RPMI7951 (cell line): ENCODE data around the gene MVB12B. TPM values are rescaled to one million over a fixed set of nuclear protein-coding genes. Genes with fewer than 3 reads are reported as not detected.

Experiments
- DNase-seq: peaks from one replicate; pipeline ENCODE4 v3.0.0-alpha.2; 2012; ENCODE audit warnings: low read depth
- total RNA-seq: library from RNA; depleted of rRNA; stranded (reverse); fragments of >200 nt; shearing (Covaris generic); gene quantifications from 2 replicates; pipeline ENCODE4 v1.2.3, GENCODE V29; 2014

Gene MVB12B
- total RNA-seq, 1 experiment from 2014 or later = 2.2 TPM

- no peak for DNase-seq
These were observed 36.6 kb downstream of the MVB12B start for GRCh38 chr9:126363250-126363649.

- no peak for DNase-seq
These were observed 37.4 kb downstream of the MVB12B start for GRCh38 chr9:126363847-126364671.

DNA sequence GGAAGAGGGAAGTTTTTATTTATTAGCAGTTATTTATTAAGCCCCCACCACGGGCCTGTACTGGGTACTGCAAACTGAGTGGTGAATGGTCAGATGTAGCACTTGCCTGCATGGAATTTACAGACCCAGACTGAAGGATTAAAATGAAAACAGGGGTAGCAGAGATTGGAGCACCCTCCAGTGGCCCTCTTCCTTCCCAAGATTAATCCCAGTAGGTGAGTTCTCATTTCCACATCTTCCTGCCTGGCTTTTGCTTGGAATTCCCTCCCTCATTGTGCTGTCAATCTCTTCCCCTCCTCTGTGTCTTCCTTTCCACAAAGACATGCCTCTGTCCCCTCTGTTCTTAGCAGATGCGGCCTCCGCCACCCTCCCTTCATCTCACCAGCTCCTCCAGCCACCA is 39.2 kb downstream of the MVB12B start:
- no peak for DNase-seq

DNA sequence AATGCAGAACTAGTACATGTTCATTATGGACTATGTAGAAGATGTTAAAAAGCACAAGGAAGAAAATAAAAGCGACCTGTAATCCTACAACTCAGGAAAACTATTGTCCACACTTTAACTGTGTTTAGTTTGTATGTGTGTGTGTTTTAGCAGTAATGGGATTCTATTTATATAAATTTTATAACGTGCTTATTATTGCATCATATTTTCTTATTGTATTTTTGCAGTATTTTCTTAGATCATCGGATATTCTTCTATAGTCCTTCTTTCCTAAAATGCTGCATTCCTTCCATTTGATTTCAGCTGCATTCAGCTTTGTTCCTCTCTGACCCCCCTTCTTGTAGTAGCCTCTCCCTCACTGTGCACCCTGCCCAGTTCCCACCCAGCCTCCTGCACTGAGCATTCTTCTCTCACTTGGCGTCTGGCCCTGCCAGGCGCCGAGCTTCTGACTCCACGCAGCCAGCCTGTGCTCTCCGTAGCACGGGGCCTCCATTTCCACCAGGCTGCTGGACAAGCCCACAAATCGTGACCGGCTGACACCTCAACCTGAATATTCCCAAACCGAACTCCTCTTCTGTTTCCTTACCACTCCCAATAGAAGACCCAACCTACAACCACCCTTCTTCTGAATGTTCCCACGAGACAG is 39.9 kb downstream of the MVB12B start:
- DNase-seq = no peak

DNA sequence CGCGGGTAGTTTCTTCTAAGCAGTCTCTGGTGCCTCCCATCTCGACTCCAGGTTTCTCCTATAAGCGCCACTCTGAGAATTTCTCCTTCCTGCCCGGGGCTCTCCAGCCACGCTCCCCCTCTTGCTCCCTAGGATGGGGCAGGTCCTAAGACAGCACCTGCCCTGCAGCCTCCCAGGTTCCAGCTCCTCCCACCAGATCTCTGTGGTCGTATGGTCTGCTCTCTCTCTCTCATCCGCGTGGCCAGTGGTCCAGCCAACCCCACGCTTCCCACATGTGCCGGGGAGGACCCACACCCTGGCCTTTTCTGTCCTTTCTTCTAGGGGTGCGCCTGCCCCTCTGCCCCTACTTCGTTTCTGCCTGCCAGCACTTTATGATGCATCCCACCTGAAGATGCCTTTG is 40.5 kb downstream of the MVB12B start:
- DNase-seq = no peak

DNA sequence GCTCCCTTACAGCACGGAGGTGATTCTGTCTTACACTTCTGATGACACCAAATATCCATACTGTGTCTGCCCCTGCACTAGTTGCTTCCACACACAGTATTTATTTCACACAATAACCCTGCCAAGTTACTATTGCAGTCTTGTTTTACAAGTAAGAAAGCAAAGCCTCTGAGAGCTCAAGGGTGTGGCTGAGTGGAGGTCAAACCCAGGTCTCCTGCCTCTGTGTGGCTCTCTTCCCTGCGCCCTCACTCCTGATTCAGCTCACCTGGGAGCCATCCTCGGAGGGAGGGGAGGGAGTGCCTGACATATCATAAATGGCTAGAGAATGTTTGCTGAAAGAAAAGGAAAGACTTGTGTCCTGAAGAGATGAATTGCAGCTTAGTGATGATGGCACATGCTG is 41.0 kb downstream of the MVB12B start:
- no peak for DNase-seq

DNA sequence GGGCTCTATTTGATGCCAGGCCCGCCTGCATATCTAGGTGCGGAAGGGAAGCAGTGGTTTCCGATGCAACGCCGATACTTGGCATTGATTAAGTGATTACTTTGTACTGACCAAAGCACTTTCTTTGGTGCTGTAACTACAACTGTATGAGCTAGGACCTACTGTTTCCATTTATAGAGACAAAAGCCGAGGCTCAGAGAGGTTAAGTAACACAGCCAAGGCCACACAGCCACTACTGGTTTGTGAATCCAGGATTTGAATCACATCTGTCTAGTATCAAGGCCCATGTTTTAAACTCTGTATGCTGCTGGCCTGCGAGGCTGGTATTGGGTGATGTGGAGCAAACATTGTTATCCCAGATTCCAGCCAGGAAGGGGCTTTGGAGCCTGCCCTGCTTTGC is 41.4 kb downstream of the MVB12B start:
- no peak for DNase-seq

GRCh38 chr9:126371007-126371870 is 44.6 kb downstream of the MVB12B start:
- DNase-seq = no peak

DNA sequence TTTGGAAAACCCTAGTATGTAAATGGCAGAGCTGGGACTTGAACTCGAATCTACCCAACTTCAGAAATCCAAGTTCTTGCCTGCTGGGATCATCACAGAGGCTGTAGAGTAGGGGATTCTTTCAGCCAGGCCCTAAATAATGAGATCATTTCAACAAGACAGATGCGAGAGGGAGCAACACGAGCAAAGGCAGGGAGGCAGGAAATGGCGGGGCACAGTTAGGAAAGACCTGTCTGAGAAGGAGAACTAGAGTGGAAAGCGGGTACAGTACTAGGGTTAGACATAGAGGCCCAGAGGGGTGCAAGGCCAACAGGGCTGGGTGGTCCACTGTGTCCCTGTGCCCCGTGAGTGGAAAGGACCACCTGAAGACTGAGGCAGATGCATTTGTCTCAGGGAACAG is 46.1 kb downstream of the MVB12B start:
- no peak for DNase-seq

- peak; percentile 13 for DNase-seq
These were observed 46.6 kb downstream of the MVB12B start for GRCh38 chr9:126373241-126373640.

DNA sequence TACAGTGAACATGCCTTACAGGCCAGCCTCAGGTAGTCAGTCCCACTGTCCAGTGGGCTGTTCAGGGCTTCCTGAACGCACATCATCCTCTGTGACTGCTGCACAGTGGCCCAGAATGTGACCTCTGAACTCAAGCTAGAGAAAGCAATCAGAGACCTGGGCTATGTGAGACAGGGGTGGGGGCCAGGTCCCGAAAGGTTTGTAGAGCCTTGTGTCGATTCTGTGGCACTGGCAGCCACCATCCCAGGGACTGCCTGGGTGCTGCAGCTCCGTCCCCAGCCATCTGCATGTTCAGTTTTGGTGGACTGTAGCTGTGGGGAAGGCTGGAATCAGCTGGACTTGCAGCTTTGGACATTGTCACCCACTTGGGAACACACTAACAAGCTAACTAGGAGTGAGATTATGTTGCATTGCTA is 47.7 kb downstream of the MVB12B start:
- DNase-seq = no peak

GRCh38 chr9:126375386-126375785 is 48.8 kb downstream of the MVB12B start:
- no peak for DNase-seq

DNA sequence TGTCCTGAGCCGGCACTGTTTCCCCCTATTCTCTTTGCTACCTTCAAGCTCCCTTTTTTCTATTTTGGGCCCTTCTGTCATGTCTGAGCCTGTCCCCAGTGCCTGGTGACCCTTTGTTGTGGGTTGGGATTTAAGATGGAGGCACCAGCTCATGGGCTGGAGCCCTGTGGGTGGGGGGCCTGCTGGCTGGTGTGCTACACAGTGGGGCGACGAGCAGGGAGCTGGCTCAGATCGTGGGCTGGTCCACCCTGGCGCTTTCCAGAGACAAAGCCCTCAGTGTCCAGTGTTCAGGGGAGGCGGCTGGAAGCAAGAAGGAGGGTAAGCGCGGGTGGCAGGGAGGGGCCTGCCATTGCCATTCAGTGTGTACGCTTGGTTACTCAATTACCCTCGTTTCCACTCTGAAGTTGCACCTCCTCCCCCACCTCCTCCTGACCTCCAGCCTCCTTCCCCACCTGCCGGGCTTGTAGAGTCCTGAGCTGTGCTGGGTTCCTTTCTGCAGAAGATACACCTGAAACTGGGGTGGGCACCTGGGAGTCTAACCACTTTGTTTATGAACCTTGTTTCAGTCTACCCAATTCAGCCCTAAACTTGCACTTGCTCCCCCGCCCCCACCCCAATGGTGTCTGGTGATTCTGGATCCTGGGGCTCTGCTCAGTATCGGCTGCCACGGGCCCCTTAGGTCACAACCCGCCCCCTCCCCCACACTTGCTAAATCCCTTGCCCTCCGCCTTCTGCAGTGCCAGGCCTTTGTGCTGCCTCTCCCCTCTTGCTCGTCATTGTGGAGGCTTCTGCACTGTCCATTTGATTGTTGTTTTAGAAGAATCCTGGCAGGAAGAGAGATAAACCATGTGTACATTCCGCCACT is 49.9 kb downstream of the MVB12B start:
- no peak for DNase-seq

DNA sequence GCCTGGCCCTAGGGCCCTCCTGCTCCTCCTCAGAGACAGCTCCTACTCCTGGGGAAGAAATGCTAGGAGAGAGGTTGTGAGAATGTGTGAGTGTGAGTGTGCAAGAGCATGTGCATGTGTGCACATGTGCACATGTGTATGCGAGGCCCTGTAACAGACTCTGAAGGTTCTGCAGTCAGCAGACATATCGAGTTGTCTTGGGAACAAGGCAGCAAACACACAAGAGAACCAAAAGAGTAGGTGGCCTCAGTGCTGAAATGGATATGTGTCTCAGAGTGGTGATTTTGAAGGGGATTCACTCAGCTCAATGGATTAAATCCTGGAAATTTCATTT is 50.5 kb downstream of the MVB12B start:
- no peak for DNase-seq

DNA sequence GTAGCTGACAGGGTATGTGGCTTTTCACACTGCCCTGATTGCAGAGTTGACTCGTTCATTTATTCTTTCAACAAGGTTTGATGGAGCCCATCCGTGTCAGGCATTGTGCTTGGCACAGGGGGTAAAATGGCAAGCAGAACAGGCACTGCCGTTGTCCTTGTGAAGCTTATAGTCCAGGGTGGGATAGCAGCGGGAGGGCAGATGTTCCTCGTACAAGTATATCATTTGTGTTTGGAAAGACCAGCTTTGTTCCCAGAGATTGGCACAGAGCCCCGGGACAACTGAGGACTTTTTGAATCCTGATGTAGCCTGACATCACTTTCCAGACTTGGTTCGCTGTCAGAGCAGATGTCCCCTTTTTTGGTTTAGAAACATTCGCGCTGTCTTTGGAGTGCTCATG is 50.9 kb downstream of the MVB12B start:
- DNase-seq = no peak

GRCh38 chr9:126378761-126379160 is 52.1 kb downstream of the MVB12B start:
- no peak for DNase-seq

DNA sequence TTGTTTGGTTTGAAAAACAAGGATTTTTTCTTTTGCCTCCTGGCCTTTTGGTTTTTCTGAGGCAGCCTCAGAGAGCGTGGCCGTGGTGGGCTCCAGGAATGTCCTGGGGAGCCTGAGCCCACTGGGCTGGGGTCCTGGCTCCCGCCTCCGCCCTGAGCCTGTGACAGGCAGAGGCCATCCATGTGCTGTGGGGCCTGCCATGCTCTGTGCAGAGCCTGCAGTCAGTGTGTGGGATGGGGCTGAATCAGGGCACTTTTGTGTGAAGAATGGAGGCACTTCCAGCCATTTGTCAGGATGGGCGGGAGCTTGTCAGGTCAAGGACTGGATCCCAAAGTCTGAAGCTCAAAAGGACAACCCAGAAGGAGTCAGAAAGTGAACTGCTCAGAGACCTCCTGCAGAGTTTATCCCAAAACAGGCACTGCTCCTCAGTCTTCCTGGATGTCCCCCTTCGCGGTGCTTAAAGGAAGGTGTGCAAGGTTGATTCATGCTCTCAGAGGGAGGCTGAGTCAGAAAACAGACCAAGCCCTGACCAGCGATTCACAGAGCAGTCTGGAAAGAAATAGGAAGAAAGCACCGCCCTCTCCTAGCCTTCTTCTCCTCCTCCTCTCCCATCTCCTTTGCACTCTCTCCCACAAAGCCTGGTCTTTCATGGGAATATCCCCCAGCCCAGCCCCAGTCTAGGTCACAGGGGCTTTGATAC is 53.2 kb downstream of the MVB12B start:
- DNase-seq = no peak

DNA sequence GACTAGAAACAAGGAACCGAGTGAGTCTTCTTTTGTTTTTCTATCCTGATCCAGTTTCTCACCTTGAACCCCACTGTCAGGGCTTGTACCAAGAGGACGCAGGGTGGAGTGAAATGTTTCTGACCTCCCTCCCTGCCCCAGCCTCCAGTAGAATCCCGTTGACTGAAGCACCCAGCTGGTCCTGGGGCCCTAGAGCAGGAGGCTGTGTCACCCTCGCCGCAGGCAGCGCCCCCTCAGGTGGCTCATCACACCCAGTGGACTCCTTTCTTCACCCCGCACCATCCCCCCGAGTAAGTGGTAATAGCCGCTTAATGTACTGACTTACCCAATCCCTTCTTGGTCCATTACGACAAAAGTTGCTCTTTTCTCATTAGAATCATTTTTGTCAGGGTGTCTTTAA is 53.8 kb downstream of the MVB12B start:
- no peak for DNase-seq

- DNase-seq = no peak
These were observed 54.6 kb downstream of the MVB12B start for GRCh38 chr9:126381195-126381594.

DNA sequence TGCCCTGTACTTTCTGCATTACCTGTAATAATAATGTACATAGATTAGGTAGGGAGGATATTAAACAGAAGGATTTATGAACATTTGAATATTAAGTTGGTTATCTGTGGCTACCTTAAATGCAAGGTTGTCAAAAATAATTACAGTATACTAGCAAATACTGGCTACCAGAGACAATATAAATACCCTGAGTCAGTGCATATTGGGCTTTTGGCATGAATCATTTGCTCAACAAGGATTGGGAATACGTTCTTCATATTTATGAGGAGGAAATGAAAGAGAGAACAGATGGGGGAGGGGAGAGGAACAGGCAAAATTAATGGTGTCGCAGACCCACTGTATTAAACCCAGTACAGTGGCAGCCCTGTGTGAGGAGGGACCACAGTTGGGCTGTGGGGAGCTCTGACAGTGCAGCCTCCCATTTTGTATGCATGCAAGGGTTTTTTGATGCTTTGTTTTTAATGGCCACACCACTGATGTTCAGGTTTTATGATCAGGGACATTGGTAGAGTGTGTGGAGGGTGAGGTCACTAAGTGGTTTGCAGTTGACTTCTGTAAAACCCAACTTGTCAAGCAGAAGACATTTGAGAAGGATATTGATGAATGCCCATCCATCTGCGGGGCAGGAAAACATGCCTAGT is 56.9 kb downstream of the MVB12B start:
- DNase-seq = no peak

- DNase-seq = no peak
These were observed 58.3 kb downstream of the MVB12B start for GRCh38 chr9:126384926-126385325.
